Measurements from ENCODE around the gene BLM. TPM values are rescaled to one million over a fixed set of nuclear protein-coding genes. Genes with fewer than 3 reads are reported as not detected.
A peak's percentile ranks its signal among the peaks of the same experiment; 100 is the strongest.

The BLM gene
- total and polyA plus RNA-seq, 8 donors: 0.12 to 1.1 (median 0.65) TPM; not detected in 1

GRCh38 chr15:90760661-90761232, 43.6 kb downstream of the BLM start:
- Histone ChIP-seq H3K4me1 (no peaks in the 10 kb centered on the region), H3K4me3 (no peak overlapping the region), H3K27ac (no peak overlapping the region), H3K9me3 (no peaks in the 10 kb centered on the region), H3K27me3 (no peaks in the 10 kb centered on the region), H3K36me3 (no peaks in the 10 kb centered on the region)
- FAIRE-seq (no peak), ATAC-seq (no peak), DNase-seq (no peak)
- intact Hi-C loops (cut with DNase I): no loop called here
- no peak for TF ChIP-seq CTCF (IDR thresholded peaks at IDR 0.05)
- 79 to 85% methylated on average over 1 of the region's 1 CpG for WGBS, 2 donors

DNA sequence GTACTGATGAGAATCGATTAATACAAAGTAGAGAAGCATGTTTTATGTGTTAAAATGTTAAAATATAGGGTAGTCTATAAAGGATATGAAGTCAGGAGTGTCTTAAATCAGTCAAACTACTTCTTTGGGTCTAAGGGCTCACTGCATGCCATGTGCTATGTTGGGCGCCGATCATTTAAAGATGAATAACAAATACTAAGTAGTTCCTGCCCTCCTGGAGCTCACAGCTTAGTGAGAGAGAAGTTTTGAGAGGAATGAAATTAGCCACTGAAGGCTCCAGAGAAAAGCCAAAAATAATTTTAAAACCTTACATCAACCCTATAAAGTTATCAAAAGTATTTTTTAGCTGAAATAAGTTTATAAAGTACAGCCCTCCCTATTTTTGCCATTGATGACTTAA, 44.5 kb downstream of the BLM start:
- H3K36me3 ChIP-seq: no peaks in the 10 kb centered on the region
- no peak for FAIRE-seq
- no peaks in the 10 kb centered on the region for H3K27me3 ChIP-seq
- TF ChIP-seq CTCF (IDR thresholded peaks at IDR 0.05): no peak
- no peaks in the 10 kb centered on the region for H3K9me3 ChIP-seq
- H3K4me1 ChIP-seq: no peaks in the 10 kb centered on the region
- intact Hi-C loops (cut with DNase I): no loop called here
- no peak overlapping the region for H3K4me3 ChIP-seq
- WGBS, 2 donors: 90 to 94% methylated on average over 3 of the region's 3 CpGs
- no peak for DNase-seq
- ATAC-seq: no peak
- H3K27ac ChIP-seq: no peak overlapping the region

GRCh38 chr15:90762109-90762508, 45.0 kb downstream of the BLM start:
- no peak for FAIRE-seq
- DNase-seq: peak in 1 of 6 donors; percentile 41
- TF ChIP-seq CTCF (IDR thresholded peaks at IDR 0.05): no peak
- 85 to 91% methylated on average over 6 of the region's 6 CpGs for WGBS, 2 donors
- no peaks in the 10 kb centered on the region for H3K4me1 ChIP-seq
- H3K9me3 ChIP-seq: no peaks in the 10 kb centered on the region
- no peak overlapping the region for H3K27ac ChIP-seq
- no peak overlapping the region for H3K4me3 ChIP-seq
- intact Hi-C loops (cut with DNase I): no loop called here
- peak in 3 of 4 donors; percentile 46 to 81 (median 63) for ATAC-seq
- H3K36me3 ChIP-seq: no peaks in the 10 kb centered on the region
- no peaks in the 10 kb centered on the region for H3K27me3 ChIP-seq

DNA sequence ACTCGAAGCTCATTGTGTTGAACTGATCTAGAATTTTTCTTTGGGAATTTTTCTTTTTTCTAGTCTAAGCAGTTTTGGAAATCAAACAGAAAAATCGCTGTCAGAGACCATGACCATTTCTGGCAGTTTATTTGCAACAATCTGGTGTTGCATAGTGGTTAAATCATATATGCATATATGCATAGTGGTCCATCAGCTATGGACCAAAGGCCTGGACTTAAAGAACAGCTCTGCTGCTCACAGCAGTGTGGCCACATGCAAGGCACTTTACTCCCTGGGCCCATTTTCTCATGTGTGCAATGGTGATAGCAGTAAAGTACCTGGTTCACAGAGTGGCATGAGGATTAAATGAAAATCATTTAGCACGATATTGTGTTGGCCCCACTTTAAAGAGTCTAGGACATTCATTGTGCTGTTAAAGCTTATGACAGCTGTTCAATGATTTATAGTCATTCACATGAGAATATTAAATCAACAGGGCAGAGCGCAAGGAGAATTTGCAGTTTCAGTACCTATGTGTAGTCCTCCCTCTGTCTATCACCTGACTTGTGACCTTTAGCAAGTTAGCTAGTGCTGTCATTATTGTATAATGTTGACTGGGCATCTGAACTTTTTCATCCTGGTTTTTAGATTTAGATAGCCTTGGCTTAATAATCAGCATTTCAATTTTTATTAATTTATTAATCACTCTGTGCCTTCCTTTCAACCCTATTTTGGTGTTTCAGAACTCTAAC, 46.4 kb downstream of the BLM start:
- ATAC-seq: peak in 1 of 4 donors; percentile 21

More for the DNA sequence above, 46.4 kb downstream of the BLM start:
- Histone ChIP-seq H3K27ac (no peak overlapping the region), H3K4me1 (no peaks in the 10 kb centered on the region), H3K4me3 (no peak overlapping the region), H3K9me3 (no peaks in the 10 kb centered on the region), H3K36me3 (no peaks in the 10 kb centered on the region), H3K27me3 (no peaks in the 10 kb centered on the region)
- TF ChIP-seq CTCF (IDR thresholded peaks at IDR 0.05): no peak
- no peak for DNase-seq
- FAIRE-seq: no peak
- intact Hi-C loops (cut with DNase I): no loop called here
- 76 to 78% methylated on average over 4 of the region's 4 CpGs for WGBS, 2 donors

Measured in pancreas (tissue), 10 donors.